Brain microvascular endothelial cell (primary cell): ENCODE data around the gene ROS1.
A peak's percentile ranks its signal among the peaks of the same experiment; 100 is the strongest.

Experiments used
- DNase-seq: peaks from one replicate; pipeline ENCODE4 v3.0.0-alpha.2; 2020
- H3K27ac ChIP-seq: fragments of 250-450 bp; sonication (Bioruptor Pico); 2 replicates; pipeline ENCODE4 v1.5.1; 2020; ENCODE audit warnings: mild to moderate bottlenecking, moderate library complexity
- H3K27me3 ChIP-seq: fragments of 250-450 bp; sonication (Bioruptor Pico); replicated peaks from 2 replicates; pipeline ENCODE4 v1.5.1; 2020; ENCODE audit warnings: mild to moderate bottlenecking
- H3K36me3 ChIP-seq: fragments of 250-450 bp; sonication (Bioruptor Pico); replicated peaks from 2 replicates; pipeline ENCODE4 v1.5.1; 2020; ENCODE audit warnings: mild to moderate bottlenecking
- H3K4me3 ChIP-seq: 2 replicates; pipeline ENCODE4 v1.5.1; 2011; ENCODE audit warnings: low read depth, mild to moderate bottlenecking, control low read depth, low read length, moderate library complexity
- in situ Hi-C: cut with HindIII; loops from 2 replicates; pipeline ENCODE4 v1.10.0; 2017; ENCODE audit warnings: low sequenced_read_pairs, low pct_ligation_motif_present
- TF ChIP-seq, protein P1 (sequence below): IDR thresholded peaks from 2 replicates; pipeline ENCODE4 v1.5.1; 2011; ENCODE audit warnings: low read depth, mild to moderate bottlenecking, moderate library complexity, low read length, control low read depth, inconsistent platforms; ENCODE audit errors: missing control alignments

Gene ROS1

DNA sequence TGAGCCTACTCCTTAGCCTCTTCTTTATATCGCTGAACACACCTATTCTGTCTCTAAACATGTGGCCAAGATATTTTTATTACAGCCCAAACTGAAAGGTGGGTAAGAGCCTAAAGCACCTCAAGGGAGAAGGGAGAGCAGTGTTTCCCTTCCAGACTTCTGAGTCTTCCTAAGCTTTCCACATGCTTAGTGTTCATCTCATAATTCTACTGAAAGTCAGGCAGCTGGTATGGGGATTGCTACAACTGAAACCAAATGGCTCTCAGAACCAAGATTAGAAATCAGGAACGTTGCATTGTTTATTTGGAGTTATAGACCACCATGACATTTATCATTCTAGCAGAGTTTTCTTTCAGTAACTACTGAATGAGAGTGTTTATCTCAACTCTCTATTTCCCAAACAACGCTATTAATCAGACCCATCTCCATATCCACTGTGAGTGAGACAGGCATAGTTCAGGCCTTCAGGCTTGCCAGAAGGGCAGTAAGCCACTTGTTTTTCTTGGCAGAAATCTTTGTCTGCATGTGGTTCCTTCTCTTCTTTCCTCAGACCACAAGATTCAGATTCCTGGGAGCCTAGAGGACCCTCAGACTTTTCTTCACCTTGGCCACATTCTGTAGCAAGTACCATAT, 137.5 kb downstream of the ROS1 start:
- Histone ChIP-seq H3K27ac (no peak overlapping the region), H3K4me3 (no peak overlapping the region), H3K36me3 (no peaks in the 10 kb centered on the region), H3K27me3 (no peaks in the 10 kb centered on the region)
- TF ChIP-seq, protein P1, sequence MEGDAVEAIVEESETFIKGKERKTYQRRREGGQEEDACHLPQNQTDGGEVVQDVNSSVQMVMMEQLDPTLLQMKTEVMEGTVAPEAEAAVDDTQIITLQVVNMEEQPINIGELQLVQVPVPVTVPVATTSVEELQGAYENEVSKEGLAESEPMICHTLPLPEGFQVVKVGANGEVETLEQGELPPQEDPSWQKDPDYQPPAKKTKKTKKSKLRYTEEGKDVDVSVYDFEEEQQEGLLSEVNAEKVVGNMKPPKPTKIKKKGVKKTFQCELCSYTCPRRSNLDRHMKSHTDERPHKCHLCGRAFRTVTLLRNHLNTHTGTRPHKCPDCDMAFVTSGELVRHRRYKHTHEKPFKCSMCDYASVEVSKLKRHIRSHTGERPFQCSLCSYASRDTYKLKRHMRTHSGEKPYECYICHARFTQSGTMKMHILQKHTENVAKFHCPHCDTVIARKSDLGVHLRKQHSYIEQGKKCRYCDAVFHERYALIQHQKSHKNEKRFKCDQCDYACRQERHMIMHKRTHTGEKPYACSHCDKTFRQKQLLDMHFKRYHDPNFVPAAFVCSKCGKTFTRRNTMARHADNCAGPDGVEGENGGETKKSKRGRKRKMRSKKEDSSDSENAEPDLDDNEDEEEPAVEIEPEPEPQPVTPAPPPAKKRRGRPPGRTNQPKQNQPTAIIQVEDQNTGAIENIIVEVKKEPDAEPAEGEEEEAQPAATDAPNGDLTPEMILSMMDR = no peak
- no peak for DNase-seq
- in situ Hi-C loops = no loop called here

DNA sequence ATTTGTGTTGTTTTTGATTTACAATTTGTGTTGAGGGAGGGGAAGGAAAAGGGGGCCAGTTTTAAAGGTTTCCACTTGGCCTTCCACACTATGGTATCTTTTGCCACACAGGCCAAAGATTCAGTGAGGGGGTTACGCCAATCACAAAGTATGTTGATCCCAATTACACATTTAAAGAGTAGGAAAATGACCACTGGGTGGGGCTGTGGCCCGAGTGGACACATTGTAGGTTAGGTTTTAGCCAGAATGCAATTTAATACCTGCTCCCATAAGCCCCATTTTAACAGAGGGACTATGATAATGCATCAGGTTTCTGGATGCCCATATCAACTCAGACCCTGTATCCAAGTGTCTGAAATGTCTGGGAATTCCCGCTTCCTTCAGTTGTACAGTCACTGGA, 144.8 kb downstream of the ROS1 start:
- H3K4me3 ChIP-seq = no peak overlapping the region
- TF ChIP-seq, protein P1 = peak; percentile 57
- no peak for DNase-seq
- H3K27ac ChIP-seq = no peak overlapping the region
- H3K27me3 ChIP-seq = peaks cover 6% of the 10 kb centered on the region
- in situ Hi-C loops = no loop called here
- no peaks in the 10 kb centered on the region for H3K36me3 ChIP-seq

DNA sequence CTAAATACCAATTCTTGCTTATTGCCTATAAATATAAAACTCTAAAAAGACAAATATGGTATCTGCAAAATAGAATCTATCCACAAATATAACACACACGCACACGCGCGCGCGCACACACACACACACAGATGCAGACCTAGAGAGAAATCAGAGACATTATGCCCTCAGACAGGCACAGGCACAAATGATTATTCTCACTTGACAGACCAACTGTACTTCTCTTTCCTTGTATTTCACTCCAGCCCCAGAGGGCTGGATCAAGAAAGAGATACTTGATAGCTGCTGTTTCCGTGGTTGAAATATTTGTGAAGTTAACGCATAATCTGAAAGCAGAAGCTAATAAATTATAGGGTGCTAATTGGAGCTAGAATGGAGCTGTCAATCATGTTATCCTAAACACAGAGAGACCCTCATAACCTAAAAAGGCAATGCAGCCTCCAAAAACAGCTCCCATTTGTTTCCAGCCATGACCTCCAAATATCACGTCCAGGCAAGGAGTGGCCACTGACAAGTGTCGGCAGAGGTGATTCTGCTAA, 148.9 kb downstream of the ROS1 start:
- no peaks in the 10 kb centered on the region for H3K36me3 ChIP-seq
- H3K27me3 ChIP-seq = peaks cover 30% of the 10 kb centered on the region
- no peak overlapping the region for H3K4me3 ChIP-seq
- no peak overlapping the region for H3K27ac ChIP-seq
- TF ChIP-seq, protein P1 = no peak
- no peak for DNase-seq
- in situ Hi-C loops = no loop called here

DNA sequence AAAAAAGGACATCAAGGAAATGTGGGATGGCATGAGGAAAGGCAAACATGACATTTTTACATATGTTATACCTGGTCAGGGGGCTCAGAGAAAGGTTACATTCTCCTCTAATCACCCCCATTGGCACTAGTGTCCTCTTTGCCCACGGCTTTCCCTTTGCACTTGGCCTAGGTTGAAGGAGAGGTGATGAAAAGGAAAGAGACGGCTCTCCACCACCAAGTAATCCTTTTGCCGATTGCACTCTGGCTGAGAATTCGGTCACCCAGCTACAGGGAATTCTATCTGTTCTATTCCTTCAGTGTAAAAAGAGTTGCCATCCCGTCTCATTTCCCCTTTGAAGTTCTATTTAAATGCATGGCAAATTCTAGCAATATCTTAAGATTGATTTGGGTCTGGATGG, 150.0 kb downstream of the ROS1 start:
- Histone ChIP-seq H3K4me3 (no peak overlapping the region), H3K27me3 (peaks cover 40% of the 10 kb centered on the region), H3K36me3 (no peaks in the 10 kb centered on the region), H3K27ac (no peak overlapping the region)
- in situ Hi-C loops = no loop called here
- TF ChIP-seq, protein P1 = no peak
- no peak for DNase-seq

DNA sequence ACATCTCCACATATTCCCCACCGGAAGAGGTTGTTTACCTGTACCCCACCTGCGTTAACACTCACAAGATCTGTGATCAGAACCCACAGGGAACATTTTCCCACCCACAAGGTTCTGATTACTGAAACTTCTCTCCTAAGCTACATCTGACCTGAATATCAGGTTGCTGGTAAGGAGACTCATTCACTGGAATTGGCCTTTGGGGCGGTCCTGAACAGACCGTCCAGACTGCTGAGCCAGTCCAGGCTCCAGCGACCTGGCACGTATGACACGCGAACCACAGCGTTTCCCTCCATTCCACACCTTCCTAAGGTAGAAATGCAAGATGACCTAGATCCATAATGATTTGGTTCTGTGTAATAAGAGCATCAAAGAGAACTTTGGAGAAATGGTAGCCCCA, 150.5 kb downstream of the ROS1 start:
- peaks cover 45% of the 10 kb centered on the region for H3K27me3 ChIP-seq
- DNase-seq = no peak
- in situ Hi-C loops = no loop called here
- no peak overlapping the region for H3K4me3 ChIP-seq
- H3K36me3 ChIP-seq = no peaks in the 10 kb centered on the region
- TF ChIP-seq, protein P1 = no peak
- H3K27ac ChIP-seq = no peak overlapping the region

DNA sequence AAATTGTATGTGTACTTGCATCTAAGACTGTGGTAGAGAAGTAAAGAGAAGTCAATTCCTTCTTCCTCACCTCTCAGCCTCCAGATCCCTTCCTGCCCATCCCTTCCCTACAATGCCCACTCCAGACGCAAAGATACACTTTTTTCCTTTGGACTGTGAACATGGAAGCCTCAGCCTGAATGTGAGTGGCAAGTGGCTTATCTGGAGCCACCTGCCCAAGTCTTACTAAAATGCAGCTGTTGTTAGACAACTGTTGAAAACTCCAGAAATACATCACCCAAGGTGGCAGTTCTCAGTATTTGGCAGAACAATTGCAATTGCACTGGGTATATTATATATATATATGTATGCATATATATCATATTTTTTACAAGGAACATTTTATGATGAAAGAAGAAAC, 152.9 kb downstream of the ROS1 start:
- no peak overlapping the region for H3K27ac ChIP-seq
- in situ Hi-C loops = no loop called here
- no peaks in the 10 kb centered on the region for H3K36me3 ChIP-seq
- peaks cover 66% of the 10 kb centered on the region for H3K27me3 ChIP-seq
- TF ChIP-seq, protein P1 = no peak
- DNase-seq = no peak
- no peak overlapping the region for H3K4me3 ChIP-seq
